Skin of body (tissue), 2 donors: ENCODE data around the gene CSPG4. TPM values are rescaled to one million over a fixed set of nuclear protein-coding genes. Genes with fewer than 3 reads are reported as not detected.
"Not testable (repeated sequence)": the region's sequence is repeated elsewhere in the genome, so short reads cannot be mapped to it uniquely, and the experiment has no call there.

Source experiments
- DNase-seq: peaks from one replicate; lab custom pipeline; 2025; lab: John Stamatoyannopoulos, UW
- total RNA-seq: library from RNA; depleted of rRNA; stranded (reverse); fragments of >200 nt; gene quantifications from one replicate; pipeline ENCODE4 v1.2.3, GENCODE V29; 2014

The CSPG4 gene
- total RNA-seq, 1 donor from 2014 or later: 42.2 TPM

DNA sequence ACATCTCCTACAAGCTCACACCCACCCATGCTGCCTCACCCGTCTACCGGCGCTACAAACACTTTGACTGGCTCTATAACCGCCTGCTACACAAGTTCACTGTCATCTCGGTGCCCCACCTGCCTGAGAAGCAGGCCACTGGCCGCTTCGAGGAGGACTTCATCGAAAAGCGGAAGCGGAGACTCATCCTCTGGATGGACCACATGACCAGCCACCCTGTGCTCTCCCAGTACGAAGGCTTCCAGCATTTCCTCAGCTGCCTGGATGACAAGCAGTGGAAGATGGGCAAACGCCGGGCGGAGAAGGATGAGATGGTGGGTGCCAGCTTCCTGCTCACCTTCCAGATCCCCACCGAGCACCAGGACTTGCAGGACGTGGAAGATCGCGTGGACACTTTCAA is 62.8 kb downstream of the CSPG4 start:
- DNase-seq: no peak

DNA sequence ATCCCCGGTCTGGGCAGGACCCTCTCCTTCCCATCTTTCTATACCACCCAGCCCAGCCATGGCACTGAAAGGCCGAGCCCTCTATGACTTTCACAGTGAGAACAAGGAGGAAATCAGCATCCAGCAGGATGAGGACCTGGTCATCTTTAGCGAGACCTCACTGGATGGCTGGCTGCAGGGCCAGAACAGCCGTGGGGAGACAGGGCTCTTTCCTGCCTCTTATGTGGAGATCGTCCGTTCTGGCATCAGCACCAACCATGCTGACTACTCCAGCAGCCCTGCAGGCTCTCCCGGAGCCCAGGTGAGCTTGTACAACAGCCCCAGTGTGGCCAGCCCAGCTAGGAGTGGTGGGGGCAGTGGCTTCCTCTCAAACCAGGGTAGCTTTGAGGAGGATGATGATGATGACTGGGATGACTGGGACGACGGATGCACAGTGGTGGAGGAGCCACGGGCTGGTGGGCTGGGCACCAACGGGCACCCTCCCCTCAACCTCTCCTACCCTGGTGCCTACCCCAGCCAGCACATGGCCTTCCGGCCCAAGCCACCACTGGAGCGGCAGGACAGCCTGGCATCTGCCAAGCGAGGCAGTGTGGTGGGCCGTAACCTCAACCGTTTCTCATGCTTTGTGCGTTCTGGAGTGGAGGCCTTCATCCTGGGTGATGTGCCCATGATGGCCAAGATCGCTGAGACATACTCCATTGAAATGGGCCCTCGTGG is 63.4 kb downstream of the CSPG4 start:
- DNase-seq: no peak

DNA sequence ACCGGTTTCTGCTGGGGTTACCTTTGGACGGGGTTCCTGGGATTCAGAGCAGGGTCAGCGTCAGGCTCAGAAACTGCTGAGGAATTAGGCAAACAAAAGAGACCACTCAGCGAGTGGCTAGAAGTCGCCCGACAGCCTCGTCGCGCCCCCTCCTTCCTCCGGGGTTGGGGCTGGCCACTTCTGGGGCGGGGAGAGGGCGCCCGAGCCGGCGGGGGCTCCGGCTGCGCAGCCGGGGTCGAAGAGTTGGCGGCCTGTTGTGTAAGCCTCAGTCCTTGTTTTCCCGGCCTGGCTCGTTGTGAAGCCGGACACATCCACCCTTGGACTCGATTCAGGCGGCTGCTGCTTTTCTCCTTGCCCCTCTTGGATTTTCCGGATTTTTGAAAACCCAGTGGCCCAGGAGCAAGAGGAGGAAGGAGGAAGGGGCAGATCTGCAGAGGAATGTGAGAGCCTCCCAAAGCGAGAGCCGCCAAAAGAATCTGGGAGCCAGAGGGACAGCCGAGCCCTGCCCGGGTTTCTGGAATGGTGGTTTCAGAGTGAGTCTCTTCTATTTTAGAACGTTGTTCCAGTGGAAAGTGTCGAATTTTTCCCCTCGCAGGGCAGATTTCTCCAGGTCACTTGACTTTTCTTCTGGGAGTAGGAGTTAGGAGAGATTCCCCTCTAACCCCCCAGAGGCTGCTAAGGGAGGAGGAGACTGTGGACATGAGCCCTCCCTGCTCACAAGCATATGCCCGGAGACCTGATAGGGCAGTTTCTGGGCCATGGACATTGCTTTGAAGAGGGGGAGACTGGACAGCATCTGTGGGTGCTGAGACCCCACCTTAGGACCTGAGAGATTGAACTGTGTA is 64.3 kb downstream of the CSPG4 start:
- DNase-seq: no peak

DNA sequence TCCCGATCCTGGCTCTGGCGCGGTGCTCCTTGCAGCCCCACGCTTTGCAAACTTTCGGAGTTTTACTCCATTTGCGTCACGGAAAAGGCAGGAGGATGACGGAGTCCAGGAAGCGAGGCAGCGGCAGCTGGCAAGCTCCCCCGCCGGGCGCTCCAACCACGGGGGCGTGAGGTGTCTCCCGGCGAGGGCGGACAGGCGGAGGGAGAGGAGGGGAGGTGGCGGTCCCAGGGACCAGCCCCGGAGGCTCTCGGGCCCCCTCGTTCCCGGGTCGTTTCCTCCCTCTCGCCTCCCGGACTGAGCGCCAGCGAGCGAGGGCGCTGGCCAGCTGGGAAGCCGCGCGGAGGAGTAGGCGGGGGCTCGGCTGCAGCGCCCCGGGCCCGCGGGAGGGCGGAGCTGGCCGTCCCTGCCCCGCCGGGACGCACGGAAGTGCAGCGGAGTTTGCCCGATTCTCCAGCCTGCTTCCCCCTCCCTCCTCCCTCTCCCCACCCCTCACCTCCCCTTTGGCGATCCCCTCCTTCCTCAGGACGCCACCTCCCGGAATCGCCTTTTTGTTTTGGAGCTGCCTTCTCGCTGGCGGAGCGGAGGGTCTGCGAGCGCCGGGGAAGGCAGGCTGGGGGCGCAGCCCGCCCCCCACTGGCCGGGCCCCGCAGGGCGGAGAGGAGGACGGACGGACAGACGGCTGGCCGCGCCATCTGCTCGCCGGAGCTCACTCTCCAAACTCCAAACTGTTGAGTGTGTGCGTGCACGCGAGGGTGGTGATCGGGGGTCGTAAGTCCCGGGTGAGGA is 65.1 kb downstream of the CSPG4 start, which contains the start of gene SNX33:
SNX33 (plus strand) TSS at position 543 of the 786 bp plus-strand sequence. CDS start 1,191 bp downstream, outside the sequence.
- DNase-seq: peak; percentile 88

DNA sequence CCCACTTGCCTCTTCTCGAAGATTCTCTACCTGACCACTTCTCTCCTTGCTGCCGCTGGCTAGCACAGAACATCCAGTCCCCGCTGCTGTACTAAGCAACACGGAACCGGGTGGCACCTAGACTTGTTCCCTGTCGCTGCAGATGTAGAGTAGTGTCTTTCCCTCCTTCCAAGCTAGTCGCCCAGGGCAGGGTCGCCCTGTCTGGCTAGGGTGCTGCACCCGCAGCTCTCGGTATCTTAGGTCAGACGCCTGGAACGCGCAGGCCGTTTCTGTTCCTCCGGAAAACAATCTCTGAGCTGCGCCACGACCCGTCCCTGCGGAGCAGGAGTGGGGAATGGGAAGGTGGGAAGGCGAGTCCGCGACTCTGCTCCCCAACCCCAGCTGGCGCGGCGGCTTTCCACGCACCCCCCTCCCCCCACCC is 65.7 kb downstream of the CSPG4 start:
- DNase-seq: no peak

DNA sequence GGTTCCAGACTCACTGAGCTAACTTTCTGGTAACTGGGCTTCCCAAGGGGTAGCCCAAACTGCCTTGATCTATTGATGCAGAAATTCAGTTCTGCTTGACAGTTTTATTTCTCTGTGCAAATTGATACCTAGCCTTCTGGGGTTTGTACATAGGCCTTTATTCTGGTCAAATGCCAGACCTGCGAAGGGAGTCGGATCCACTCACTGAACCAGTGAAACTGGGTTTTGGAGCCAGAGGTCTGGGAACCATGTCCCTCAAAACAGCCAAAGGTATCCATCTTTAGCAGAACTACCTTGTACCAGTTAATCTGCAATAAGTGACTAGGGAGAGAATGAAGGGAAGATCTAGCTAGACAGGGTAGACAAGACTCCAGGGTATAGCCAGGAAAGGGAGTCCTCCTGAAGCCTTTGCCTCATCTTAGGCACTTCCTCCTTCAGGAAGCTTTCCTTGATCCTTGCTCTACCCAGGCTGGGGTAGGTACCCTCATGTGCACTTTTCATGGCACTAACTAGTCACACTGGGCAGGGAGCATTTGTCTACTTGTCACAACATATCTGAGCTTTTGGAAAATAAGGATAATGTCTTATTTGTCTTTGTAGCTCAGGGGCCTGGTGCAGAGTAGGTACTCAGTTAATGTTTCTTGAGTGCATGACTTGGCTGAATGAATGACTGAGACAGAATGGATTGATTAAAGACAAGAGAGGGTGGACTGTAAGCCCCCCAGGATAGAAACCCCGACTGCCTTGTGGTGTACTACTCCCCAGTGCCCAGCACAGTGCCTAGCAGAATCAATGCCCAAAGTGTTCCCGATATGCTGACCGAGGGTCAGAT is 66.3 kb downstream of the CSPG4 start:
- no peak for DNase-seq

DNA sequence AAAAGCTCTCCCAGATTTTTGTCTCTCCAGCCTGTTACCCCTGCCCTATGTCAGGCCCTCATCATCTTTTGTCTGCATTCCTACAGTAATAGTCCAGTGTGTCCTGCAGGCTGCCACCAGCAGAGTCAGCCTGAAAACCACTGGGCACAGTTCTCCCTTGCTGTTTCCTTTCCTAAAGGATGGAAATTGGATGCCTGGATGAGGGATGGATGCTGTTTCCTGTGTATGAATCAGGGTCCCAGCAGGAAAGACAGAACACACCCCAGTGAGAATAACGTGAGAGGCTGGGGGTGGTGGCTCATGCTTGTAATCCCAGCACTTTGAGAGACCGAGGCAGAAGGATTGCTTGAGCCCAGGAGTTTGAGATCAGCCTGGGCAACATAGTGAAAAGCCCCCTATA is 68.3 kb downstream of the CSPG4 start:
- no peak for DNase-seq

DNA sequence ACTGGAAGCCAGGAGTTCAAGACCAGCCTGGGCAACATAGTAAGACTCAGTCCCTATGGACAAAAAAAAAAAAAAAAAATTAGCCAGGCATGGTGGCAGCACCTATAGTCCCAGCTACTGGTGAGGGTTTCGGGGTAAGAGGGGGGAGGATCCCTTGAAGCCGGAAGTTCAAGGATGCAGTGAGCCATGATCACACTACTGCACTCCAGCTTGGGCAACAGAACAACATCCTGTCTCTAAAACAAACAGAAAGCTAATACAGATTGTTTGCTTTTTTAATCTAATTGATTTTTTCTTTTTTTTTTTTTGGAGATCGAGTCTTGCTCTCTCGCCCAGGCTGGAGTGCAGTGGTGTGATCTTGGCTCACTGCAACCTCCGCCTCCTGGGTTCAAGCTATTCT is 71.0 kb downstream of the CSPG4 start:
- no peak for DNase-seq

DNA sequence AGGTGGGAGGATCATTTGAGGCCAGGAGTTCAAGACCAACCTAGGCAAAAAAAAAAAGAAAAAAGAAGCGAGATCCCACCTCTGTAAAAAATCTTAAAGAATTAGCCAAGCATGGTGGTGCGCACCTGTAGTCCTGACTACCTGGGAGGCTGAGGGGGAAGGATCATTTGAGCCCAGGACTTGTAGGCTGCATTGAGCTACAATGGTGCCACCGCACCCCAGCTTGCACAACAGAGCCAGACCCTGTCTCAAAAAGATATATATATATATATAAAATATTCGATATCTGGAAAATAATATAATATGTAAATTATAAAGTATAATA is 71.5 kb downstream of the CSPG4 start:
- DNase-seq: no peak

DNA sequence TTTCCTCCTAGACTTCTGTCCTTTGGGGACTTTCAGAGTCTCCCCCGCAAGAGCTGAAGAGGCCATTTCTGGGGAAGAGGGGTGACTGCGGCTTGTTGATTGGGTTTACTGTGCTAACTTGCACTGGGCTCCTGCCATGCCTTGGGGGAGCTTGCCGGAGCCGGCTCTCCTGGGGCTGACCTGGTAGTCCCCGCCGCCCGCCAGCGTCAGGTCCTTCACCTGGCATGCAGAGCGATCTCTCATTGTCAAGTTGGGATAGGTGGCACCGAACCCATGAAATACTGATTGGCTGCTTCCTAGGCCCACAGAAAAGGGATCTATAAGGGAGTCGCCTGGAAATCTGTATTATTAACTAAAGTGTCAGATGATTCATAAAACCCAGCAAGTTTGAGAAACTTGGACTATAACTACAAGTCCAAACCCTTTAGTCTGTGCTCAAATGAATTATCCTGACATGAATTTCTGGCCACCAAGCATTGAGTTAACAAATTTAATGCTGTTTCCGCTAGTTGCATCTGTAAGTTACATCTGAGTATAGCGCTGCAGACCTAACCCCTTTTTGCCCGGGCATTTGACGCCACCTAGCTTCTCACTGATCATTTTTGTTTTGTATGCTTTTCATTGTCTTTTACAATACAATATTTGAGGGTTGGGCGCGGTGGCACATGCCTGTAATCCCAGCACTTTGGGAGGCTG is 72.0 kb downstream of the CSPG4 start:
- peak; percentile 69 for DNase-seq

DNA sequence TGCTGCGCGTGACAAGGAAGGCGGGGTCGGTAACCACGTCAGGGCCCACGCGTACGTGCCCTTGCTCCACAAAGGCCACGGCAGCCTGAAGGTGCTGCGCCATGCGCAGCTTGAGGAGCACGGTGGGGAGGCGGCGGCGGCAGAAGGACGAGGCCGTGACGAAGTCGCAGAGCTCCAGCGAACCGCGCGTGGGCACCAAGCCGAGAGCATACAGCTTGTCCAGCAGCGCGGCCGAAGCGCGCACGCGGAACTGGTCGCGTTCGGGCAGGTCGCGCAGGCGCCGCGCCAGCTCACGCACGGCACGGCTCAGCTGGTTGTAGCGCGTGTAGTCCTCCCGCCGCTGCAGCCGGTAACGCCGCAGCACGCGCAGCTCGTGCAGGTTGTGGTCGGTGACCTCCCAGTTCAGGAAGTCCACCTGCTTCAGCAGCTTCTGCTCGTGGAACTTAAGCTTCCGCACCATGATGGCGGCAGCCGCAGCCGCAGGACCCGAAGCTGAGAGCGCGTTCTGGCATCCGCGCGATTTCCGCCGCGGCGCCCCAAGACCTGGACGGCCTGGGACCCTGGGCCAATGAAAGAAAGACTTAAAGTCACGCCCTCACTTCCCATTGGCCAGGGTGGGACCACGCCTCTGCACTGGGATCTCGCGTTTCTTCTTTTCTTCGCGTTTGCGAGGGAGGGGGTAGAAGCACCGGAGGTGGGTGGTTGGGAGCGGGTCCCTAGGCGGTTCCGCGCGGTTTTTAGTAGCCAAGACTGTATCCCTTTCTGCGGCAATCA is 72.8 kb downstream of the CSPG4 start, which contains the start of gene IMP3:
IMP3 (minus strand) TSS at position 516 of the 774 bp plus-strand sequence; CDS start at position 460, 56 bp downstream.
- DNase-seq: peak; percentile 97

DNA sequence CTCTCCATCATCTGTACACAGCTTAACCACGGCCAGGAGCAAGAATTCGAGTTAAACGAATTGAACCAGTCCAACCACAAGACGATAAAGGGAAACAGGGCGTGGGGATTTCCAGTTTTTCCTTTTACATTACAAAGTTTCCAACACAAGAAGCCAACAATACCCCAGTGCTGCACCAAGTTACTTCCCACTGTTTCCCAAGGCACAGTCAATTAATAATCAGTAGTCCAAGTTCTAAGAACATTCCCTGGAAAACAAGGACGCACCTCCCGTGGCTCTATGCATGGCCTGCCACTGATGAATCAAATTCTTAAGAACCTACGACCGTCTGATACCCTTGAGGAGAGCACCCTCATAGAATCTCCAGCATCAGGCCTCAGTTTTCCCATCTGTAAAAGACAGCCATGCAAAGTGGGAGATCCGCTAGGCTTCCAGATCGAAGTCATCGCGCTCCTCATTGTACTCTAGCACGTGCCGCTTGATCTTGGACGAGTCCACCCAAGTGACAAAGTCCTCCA is 73.4 kb downstream of the CSPG4 start:
- peak; percentile 27 for DNase-seq

DNA sequence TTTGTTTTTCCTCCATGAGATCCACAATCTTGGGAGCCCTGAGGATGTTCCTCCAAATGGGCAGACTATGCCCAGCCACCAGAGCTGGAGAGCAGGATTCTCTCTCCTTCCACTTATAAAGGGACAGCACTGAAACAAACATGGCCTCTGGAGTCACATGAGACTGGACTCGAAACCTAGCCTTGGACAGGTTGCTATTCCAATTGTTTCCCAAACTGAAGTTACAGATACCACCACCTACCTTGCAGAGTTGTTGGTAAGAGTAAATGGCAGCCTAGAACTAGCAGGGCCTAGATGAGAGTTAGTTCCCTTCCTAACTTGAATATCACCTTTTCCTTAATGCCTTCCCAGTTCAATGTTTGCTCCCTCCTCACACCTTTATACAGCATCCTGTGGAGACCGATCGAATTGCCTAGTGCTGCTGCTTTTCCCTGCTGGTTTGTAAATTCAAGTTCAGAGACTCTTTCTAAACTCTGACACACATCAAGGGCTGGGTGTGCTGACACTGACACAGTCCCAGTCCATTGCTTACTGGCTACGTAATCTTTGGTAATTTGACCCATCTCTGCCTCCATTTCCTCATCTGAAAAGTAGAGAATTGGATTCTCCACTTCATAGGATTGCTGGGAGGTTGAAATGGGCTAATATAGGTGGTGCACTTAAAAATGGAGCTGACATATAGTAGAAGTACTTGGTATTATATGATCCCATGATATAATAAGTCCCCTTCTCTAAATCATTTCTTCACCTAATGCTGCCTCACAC is 75.2 kb downstream of the CSPG4 start:
- no peak for DNase-seq

DNA sequence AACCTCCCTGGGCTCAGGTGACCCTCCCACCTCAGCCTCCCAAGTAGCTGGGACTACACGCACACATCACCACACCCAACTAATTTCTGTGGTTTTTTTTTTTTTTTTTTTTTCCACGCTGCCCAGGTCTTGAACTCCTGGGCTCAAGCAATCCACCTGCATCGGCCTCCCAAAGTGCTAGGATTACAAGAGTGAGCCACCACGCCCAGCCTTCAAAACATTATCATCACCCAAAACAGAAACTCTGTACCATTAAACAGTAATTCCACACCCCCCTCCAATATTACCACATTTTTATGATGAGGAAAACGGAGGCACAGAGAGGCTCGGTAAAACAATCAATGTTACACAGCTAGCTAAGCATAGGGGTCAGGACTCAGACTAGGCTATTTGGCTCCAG is 76.6 kb downstream of the CSPG4 start:
- DNase-seq: no peak

DNA sequence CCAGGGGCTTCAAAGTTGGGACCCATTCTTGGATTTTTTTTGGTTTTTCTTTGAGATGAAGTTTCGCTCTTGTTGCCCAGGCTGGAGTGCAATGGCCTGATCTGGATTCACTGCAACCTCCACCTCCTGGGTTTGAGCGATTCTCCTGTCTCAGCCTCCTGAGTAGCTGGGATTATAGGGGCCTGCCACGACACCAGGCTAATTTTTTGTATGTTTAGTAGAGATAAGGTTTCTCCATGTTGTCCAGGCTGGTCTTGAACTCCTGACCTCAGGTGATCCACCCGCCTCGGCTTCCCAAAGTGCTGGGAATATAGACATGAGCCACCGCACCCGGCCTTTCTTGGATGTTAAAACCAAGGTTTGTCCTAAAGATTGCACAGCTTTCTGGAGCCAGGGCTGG is 78.7 kb downstream of the CSPG4 start:
- DNase-seq: not testable (repeated sequence)

DNA sequence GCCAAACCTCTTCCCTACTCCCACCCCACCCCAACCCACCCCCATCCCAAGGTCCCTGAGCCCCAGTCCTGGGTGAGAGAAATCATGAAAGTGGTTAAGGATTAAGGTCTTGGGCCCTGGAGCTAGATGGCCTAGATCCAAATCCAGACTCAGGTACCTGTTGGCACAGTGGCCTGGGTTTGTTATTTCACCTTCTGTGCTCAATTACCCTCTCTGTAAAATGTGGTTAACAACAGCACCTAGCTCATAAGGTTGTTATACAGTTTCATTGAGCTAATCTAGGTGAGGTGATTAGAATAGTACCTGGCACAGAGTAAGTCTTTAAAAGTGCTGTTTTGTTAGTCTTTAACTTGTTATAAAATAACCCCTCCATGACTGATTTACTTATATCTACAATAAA is 80.7 kb downstream of the CSPG4 start:
- DNase-seq: no peak

DNA sequence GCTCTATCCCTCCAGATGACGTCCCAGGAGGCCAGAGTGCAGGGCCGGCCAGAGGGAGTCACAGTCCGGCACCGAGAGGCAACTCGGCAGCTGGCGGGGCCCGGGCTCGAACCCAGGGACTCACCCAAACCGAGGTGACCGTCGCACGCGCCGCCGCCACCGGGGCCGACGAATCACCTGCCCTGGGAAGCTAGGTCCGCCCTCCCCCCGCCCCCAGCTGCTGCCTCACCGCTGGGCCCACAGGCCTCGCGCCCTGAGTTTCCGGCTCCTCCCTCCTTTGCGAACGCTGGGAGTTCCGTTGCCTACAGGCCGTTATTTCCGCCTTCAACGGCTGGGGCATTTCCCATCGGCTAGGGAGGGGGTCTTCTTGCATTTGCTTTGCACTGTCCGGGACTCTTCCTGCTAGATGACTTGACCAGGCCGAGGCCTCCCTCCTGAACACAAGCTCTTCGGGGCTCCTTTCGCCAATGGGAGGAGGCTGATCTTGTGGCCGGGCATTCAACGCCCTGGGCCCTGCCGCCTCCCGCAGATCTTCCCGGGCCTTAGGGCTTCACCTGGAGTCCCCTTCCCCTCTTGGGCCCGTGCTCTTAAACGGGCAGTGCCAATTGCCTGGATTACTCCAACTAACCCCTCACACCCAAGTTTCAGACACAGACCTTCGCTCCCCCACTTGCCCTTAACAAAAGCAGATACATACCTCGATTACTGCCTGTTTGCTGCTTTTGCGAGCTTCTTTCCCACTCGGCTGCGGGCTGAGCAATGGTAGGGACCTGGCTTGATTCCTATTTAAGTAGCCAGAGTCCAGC is 86.9 kb downstream of the CSPG4 start, which contains the start of gene SNUPN:
SNUPN (minus strand) TSS at position 184 of the 806 bp plus-strand sequence. CDS start 4,674 bp downstream, outside the sequence.
- DNase-seq: peak; percentile 92
